Peyer's patch (tissue), 4 donors: ENCODE results near the gene TMBIM1. TPM values are rescaled to one million over a fixed set of nuclear protein-coding genes. Genes with fewer than 3 reads are reported as not detected.

Source experiments
- DNase-seq, 3 donors: peaks; one replicate each; pipeline ENCODE4 v3.0.0-alpha.2; 2017 to 2019
- H3K27ac ChIP-seq, 4 donors: fragments of 200-600 bp; sonication (generic); one replicate each; pipeline ENCODE4 v1.5.1; 2016 to 2019
- H3K27me3 ChIP-seq, 2 donors: fragments of 200-600 bp; sonication (generic); one replicate each; pipeline ENCODE4 v1.5.1; 2019
- H3K36me3 ChIP-seq, 3 donors: fragments of 200-600 bp; sonication (generic); one replicate each; pipeline ENCODE4 v1.5.1; 2016 to 2019
- H3K4me1 ChIP-seq, 4 donors: fragments of 200-600 bp; sonication (generic); one replicate each; pipeline ENCODE4 v1.5.1; 2016 to 2019
- H3K4me3 ChIP-seq, 4 donors: fragments of 200-600 bp; sonication (generic); 1 replicate in 3 of 4; 2 replicates in 1 of 4; pipeline ENCODE4 v1.5.1; 2016 to 2019; ENCODE audit warnings: mild to moderate bottlenecking in 1 of 4
- H3K9me3 ChIP-seq, 4 donors: fragments of 200-600 bp; sonication (generic); one replicate each; pipeline ENCODE4 v1.5.1; 2016 to 2019; ENCODE audit warnings: mild to moderate bottlenecking in 1 of 4
- POLR2A ChIP-seq, 2 donors: fragments of 450-650 bp; IDR thresholded peaks; one replicate each; pipeline ENCODE4 v1.5.1; 2017; ENCODE audit warnings: antibody characterized with exemption in 2 of 2, mild to moderate bottlenecking in 2 of 2, moderate library complexity in 2 of 2
- total RNA-seq, 4 donors: library from RNA; depleted of rRNA; stranded (reverse); fragments of >200 nt; gene quantifications; one replicate each; pipeline ENCODE4 v1.1.0, GENCODE V29; 2016
- TF ChIP-seq, protein P1 (sequence below), 6 experiments: fragments of 450-650 bp in 4 of 6; fragments of 200-600 bp in 2 of 6; sonication (generic) in 1 of 6; IDR thresholded peaks; one replicate each; pipeline ENCODE4 v1.5.1; 2017 to 2019; ENCODE audit warnings: antibody characterized with exemption in 6 of 6, mild to moderate bottlenecking in 3 of 6, moderate library complexity in 1 of 6

The TMBIM1 gene
- total RNA-seq, 4 donors from 2014 or later: 97.4 to 431 (median 280) TPM

DNA sequence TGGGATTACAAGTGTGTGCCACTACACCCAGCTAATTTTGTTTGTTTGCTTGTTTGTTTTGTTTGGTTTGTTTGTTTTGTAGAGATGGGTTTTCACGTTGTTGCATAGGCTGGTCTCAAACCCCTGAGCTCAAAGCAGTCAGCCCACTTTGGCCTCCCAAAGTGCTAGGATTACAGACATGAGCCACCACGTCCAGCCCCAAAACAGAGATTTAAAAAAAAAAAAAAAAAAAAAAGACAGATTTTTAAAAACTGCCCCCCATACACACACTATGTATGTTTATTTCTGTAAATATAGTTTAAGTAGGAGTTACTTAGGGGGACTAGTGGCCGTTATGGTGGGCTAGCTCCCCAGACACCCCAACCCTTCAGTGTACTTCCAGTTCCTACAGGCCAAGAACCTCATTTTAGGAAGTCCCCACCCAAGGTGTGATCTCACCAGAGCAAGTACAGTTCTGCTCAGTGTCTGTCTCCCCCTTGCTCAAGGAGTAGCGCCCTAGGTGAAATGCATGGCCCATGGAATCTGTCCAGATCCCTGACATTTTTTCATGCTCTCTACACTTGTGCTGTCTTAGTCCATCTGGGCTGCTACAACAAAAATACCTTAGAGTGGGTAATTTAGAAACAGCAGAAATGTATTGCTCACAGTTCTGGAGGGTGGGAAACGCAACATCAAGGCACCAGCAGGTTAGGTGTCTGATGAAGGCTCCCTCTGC is 1.6 kb upstream of the TMBIM1 start:
- H3K27me3 ChIP-seq: no peaks in the 10 kb centered on the region
- no peak for TF ChIP-seq POLR2A (IDR thresholded peaks at IDR 0.05)
- TF ChIP-seq, protein P1, sequence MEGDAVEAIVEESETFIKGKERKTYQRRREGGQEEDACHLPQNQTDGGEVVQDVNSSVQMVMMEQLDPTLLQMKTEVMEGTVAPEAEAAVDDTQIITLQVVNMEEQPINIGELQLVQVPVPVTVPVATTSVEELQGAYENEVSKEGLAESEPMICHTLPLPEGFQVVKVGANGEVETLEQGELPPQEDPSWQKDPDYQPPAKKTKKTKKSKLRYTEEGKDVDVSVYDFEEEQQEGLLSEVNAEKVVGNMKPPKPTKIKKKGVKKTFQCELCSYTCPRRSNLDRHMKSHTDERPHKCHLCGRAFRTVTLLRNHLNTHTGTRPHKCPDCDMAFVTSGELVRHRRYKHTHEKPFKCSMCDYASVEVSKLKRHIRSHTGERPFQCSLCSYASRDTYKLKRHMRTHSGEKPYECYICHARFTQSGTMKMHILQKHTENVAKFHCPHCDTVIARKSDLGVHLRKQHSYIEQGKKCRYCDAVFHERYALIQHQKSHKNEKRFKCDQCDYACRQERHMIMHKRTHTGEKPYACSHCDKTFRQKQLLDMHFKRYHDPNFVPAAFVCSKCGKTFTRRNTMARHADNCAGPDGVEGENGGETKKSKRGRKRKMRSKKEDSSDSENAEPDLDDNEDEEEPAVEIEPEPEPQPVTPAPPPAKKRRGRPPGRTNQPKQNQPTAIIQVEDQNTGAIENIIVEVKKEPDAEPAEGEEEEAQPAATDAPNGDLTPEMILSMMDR (IDR thresholded peaks at IDR 0.05): no peak
- H3K36me3 ChIP-seq: no peaks in the 10 kb centered on the region
- peak overlapping the region in 3 of 4 donors; percentile 91 to 100 (median 99) for H3K27ac ChIP-seq
- peaks cover 9 to 42% (median 22%) of the 10 kb centered on the region in 4 donors for H3K4me1 ChIP-seq
- DNase-seq: no peak
- H3K9me3 ChIP-seq: no peaks in the 10 kb centered on the region
- H3K4me3 ChIP-seq: no peak overlapping the region

DNA sequence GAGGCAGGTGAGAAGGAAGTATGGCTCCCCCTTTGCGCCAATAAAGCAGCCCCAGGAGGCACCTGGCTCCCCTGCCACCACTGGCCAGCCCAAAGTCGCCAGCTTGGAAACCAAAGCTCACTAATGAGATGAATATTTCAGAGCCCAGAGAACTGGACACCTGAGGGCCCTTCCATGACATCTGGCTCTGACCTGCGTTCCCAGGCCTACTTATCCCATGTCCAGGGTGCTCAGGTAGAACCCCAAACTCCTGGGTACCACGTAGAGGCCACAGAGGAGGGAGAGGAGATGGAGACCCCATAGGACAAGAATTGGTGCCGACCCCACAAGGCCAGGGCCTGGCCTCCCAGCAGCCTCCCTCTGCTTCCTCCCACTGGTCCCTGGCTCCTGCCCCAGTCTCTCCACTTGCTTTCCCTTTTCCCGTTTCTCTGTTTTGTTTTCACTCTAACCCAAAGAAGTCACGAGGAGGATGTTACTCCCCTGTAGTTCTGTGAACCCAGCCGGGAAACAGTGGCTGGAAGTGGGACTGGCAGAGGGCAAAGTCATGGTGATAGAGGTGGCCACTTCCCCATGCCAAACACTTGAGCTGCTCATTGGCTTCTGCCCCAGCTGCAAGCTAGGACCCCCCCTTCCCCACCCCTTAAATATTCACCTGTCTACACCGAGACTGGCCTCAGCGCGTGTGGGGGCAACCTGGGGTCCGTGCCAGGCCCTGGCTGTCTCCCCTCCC is 820 bp downstream of the TMBIM1 start:
- no peaks in the 10 kb centered on the region for H3K27me3 ChIP-seq
- peaks cover 10 to 62% (median 32%) of the 10 kb centered on the region in 4 donors for H3K4me1 ChIP-seq
- peak; percentile 45 to 68 (median 63) for DNase-seq
- H3K4me3 ChIP-seq: peak overlapping the region; percentile 67 to 95 (median 86)
- peak overlapping the region; percentile 91 to 100 (median 97) for H3K27ac ChIP-seq
- no peaks in the 10 kb centered on the region for H3K9me3 ChIP-seq
- TF ChIP-seq POLR2A (IDR thresholded peaks at IDR 0.05): peak in 1 of 2 donors; percentile 29
- TF ChIP-seq, protein P1 (IDR thresholded peaks at IDR 0.05): no peak
- no peaks in the 10 kb centered on the region for H3K36me3 ChIP-seq

DNA sequence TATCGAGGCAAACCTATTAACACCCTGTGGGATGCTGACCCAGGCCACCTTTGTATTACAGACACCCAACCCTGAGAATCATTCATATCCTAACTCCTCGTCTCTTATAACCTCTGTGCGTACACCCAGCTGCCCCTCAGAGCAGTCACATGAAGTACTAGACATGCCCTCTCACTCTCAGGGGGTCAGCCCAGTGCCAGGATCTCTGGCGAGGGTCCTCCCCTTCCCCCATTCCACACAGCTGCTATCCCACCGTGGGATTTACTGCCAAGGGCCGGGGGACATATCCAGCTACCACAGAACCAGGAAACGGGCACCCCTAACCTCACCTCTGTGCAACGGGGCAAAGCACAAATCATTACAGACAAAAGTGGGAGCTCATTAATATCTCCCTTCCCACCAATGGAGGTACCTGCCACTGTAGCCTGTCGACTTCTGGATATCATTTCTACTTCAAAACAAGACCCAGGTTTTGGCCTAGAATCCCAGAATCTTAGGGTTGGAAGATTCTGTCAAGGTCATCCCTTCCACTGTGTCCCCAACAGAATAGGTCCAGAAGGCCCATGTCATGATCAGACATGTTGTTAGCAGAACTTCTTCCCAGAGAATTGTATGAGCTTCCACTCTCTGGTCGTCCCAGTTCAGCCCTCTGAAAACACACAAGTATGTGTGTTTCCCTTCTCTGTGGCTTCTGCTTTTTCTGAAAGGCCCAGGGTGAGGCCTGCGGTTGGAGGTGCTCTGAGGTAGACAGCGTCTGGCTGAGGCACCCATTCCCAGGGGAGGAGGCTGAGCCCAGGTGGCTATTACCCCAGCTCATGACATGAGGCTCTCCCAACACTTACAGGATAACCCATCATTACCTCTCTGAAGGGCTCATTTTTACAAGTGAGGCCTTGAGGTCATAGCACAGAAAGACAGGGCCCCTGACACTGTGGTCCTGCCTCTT is 1.7 kb downstream of the TMBIM1 start:
- Histone ChIP-seq H3K4me3 (peak overlapping the region; percentile 67 to 95 (median 86)), H3K27ac (peak overlapping the region; percentile 91 to 100 (median 97)), H3K9me3 (no peaks in the 10 kb centered on the region), H3K36me3 (no peaks in the 10 kb centered on the region), H3K4me1 (peaks cover 17 to 71% (median 37%) of the 10 kb centered on the region in 4 donors), H3K27me3 (no peaks in the 10 kb centered on the region)
- peak in 2 of 3 donors; percentile 88 to 90 for DNase-seq
- TF ChIP-seq POLR2A (IDR thresholded peaks at IDR 0.05): no peak
- TF ChIP-seq, protein P1 (IDR thresholded peaks at IDR 0.05): no peak

DNA sequence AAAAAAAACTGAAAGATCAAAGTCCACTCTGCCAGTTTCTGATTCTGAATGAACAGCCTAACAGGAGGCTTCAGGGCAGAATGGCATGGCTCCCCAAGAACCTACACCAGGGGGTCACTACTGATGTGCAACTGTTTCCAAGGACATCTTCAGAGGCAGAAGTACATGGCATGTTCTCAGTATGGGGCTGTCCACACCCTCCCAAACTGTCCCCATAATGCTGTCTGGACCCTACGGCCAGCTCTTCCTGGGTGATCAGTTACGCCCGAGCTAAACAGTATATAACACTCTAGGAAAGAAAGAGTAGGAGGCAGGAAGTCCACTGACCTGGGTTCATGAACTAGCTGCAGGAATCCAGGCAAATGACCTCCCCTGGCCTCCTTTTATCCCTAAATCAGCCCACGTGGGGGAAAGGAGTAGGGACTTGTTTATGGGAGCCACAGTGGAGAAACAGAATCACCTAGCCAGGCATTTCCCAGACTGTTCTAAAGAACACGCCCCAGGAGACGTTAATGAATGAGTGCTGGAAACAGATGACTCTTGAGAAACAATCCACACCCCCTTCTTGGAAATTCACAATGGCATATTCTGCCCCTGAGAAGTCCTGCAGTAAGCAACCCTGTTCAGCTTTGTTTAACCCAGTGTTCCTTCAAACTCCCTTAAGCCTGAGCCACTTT is 2.5 kb downstream of the TMBIM1 start:
- H3K27ac ChIP-seq: peak overlapping the region; percentile 91 to 100 (median 97)
- peaks cover 16 to 72% (median 45%) of the 10 kb centered on the region in 4 donors for H3K4me1 ChIP-seq
- TF ChIP-seq, protein P1 (IDR thresholded peaks at IDR 0.05): peak in 1 of 6 experiments; percentile 7
- peak in 1 of 2 donors; percentile 71 for TF ChIP-seq POLR2A (IDR thresholded peaks at IDR 0.05)

More for the DNA sequence above, 2.5 kb downstream of the TMBIM1 start:
- Histone ChIP-seq H3K27me3 (no peaks in the 10 kb centered on the region), H3K9me3 (no peaks in the 10 kb centered on the region), H3K36me3 (no peaks in the 10 kb centered on the region), H3K4me3 (peak overlapping the region in 3 of 4 donors; percentile 67 to 95 (median 88))
- DNase-seq: peak in 1 of 3 donors; percentile 66
